H1 (cell line): Measurements from ENCODE around the gene SPATA31C2. TPM values are rescaled to one million over a fixed set of nuclear protein-coding genes. Genes with fewer than 3 reads are reported as not detected.

Experiments
- CTCF ChIA-PET: fragments of 300-600 bp; sonication (Branson Sonifier 250); formaldehyde crosslinking; loops from one replicate; lab custom pipeline; 2021; ENCODE audit not compliant: partially characterized antibody; lab: Charles Lee
- POLR2A ChIA-PET: fragments of 300-600 bp; sonication (Branson Sonifier 250); formaldehyde crosslinking; loops from one replicate; lab custom pipeline; 2021; ENCODE audit warnings: inconsistent platforms; ENCODE audit not compliant: partially characterized antibody; lab: Charles Lee
- DNase-seq, 2 experiments: peaks; one replicate each; pipeline versions ENCODE4 v3.0.0 to v3.0.0-alpha.2; 2010 to 2022; ENCODE audit warnings: low spot score in 2 of 2, low read depth in 1 of 2, mixed read lengths in 1 of 2
- FAIRE-seq: peaks from 2 replicates; lab custom pipeline; 2011; peaks lifted over from hg19 to GRCh38; lab: Jason Lieb, UNC
- H2AFZ ChIP-seq: 2 replicates; pipeline ENCODE4 v1.8.1; 2012; ENCODE audit warnings: low read length, inconsistent platforms
- H2AK5ac ChIP-seq: 2 replicates; pipeline ENCODE4 v1.6.1; 2013; ENCODE audit warnings: low read depth, low read length
- H2BK120ac ChIP-seq: replicated peaks from 2 replicates; pipeline ENCODE3; 2013; ENCODE audit warnings: low read depth, low read length, inconsistent platforms
- H2BK12ac ChIP-seq: 2 replicates; pipeline ENCODE4 v1.6.1; 2013; ENCODE audit warnings: low read depth, low read length
- H2BK15ac ChIP-seq: 2 replicates; pipeline ENCODE4 v1.6.1; 2013; ENCODE audit warnings: low read length
- H2BK20ac ChIP-seq: 2 replicates; pipeline ENCODE4 v1.6.1; 2013; ENCODE audit warnings: low read length
- H2BK5ac ChIP-seq: 2 replicates; pipeline ENCODE4 v1.6.1; 2013; ENCODE audit warnings: low read depth, low read length
- H3K14ac ChIP-seq: 2 replicates; pipeline ENCODE4 v1.6.1; 2013; ENCODE audit warnings: inconsistent platforms; ENCODE audit not compliant: insufficient read length
- H3K18ac ChIP-seq: 2 replicates; pipeline ENCODE4 v1.6.1; 2013; ENCODE audit warnings: low read length; ENCODE audit errors: extremely low read depth
- H3K23ac ChIP-seq: 2 replicates; pipeline ENCODE4 v1.6.1; 2013; ENCODE audit warnings: inconsistent platforms; ENCODE audit not compliant: insufficient read length
- H3K23me2 ChIP-seq: 2 replicates; pipeline ENCODE4 v1.6.1; 2013; ENCODE audit warnings: low read depth, low read length
- H3K27ac ChIP-seq: 2 replicates; pipeline ENCODE4 v1.6.1; 2011; ENCODE audit warnings: low read depth, low read length, inconsistent platforms
- H3K27me3 ChIP-seq, 4 experiments: replicated peaks in 1 of 4; 1 replicate in 1 of 4; 2 replicates in 3 of 4; pipeline versions ENCODE4 v1.6.1 to v1.8.1; 2011 to 2013; ENCODE audit warnings: low read length in 3 of 4, mild to moderate bottlenecking in 3 of 4, inconsistent platforms in 2 of 4, mixed read lengths in 2 of 4, moderate library complexity in 1 of 4; ENCODE audit not compliant: control insufficient read depth in 3 of 4, insufficient read depth in 3 of 4; ENCODE audit errors: extremely low read depth in 1 of 4
- H3K36me3 ChIP-seq, 4 experiments: 2 replicates each; pipeline versions ENCODE4 v1.6.1 to v1.8.1; 2011 to 2013; ENCODE audit warnings: mild to moderate bottlenecking in 4 of 4, low read length in 3 of 4, moderate library complexity in 2 of 4, control low read depth in 1 of 4, inconsistent platforms in 1 of 4; ENCODE audit not compliant: insufficient read depth in 4 of 4, control insufficient read depth in 2 of 4
- H3K4ac ChIP-seq: replicated peaks from 2 replicates; pipeline ENCODE3; 2013; ENCODE audit warnings: low read length, low read depth, mixed read lengths, inconsistent platforms; ENCODE audit not compliant: insufficient read length
- H3K4me1 ChIP-seq, 4 experiments: replicated peaks in 1 of 4; 1 replicate in 1 of 4; 2 replicates in 3 of 4; pipeline versions ENCODE4 v1.6.1 to v1.8.1; 2011 to 2013; ENCODE audit warnings: low read length in 3 of 4, inconsistent platforms in 2 of 4, mixed read lengths in 1 of 4; ENCODE audit not compliant: insufficient read depth in 4 of 4, control insufficient read depth in 3 of 4
- H3K4me2 ChIP-seq, 2 experiments: 2 replicates each; pipeline versions ENCODE4 v1.6.1 to v1.8.1; 2011 to 2013; ENCODE audit warnings: low read depth in 2 of 2, low read length in 2 of 2, control low read depth in 1 of 2, inconsistent platforms in 1 of 2, mild to moderate bottlenecking in 1 of 2; ENCODE audit not compliant: insufficient read depth in 1 of 2
- H3K4me3 ChIP-seq, 4 experiments: fragments of 200-600, 300-600 bp in 1 of 4; sonication (generic), shearing (Covaris generic), sonication (Bioruptor Twin) in 1 of 4; 2 replicates each; pipeline versions ENCODE4 v1.5.1 to v1.8.1; 2011 to 2016; ENCODE audit warnings: low read length in 4 of 4, low read depth in 3 of 4, control low read depth in 2 of 4, inconsistent platforms in 2 of 4, mild to moderate bottlenecking in 2 of 4, mixed read lengths in 1 of 4, moderate library complexity in 1 of 4; ENCODE audit not compliant: insufficient read depth in 2 of 4; ENCODE audit errors: extremely low read depth in 1 of 4
- H3K56ac ChIP-seq: replicated peaks from 2 replicates; pipeline ENCODE3; 2013; ENCODE audit warnings: low read depth, mild to moderate bottlenecking, mixed read lengths, low read length, inconsistent platforms; ENCODE audit not compliant: insufficient read length
- H3K79me1 ChIP-seq: 2 replicates; pipeline ENCODE4 v1.6.1; 2013; ENCODE audit warnings: low read depth, low read length, control low read depth
- H3K79me2 ChIP-seq, 2 experiments: 2 replicates each; pipeline versions ENCODE4 v1.6.1 to v1.8.1; 2012 to 2013; ENCODE audit warnings: low read length in 2 of 2, mild to moderate bottlenecking in 2 of 2, inconsistent platforms in 1 of 2; ENCODE audit not compliant: insufficient read depth in 2 of 2, control insufficient read depth in 1 of 2
- H3K9ac ChIP-seq, 4 experiments: replicated peaks in 1 of 4; 1 replicate in 1 of 4; 2 replicates in 3 of 4; pipeline versions ENCODE4 v1.6.1 to v1.8.1; 2011 to 2013; ENCODE audit warnings: low read depth in 3 of 4, low read length in 3 of 4, control low read depth in 2 of 4, mild to moderate bottlenecking in 2 of 4, moderate library complexity in 2 of 4, inconsistent platforms in 1 of 4; ENCODE audit errors: extremely low read depth in 1 of 4
- H3K9me3 ChIP-seq, 2 experiments: 2 replicates each; pipeline versions ENCODE4 v1.6.1 to v1.8.1; 2012 to 2013; ENCODE audit warnings: mild to moderate bottlenecking in 2 of 2, moderate library complexity in 2 of 2, control low read depth in 1 of 2, inconsistent platforms in 1 of 2, low read depth in 1 of 2, low read length in 1 of 2, mixed read lengths in 1 of 2; ENCODE audit not compliant: insufficient read depth in 2 of 2
- H4K20me1 ChIP-seq, 2 experiments: replicated peaks in 1 of 2; 2 replicates each; pipeline versions ENCODE3 to v1.8.1; 2011 to 2013; ENCODE audit warnings: inconsistent platforms in 2 of 2, low read length in 2 of 2, mild to moderate bottlenecking in 1 of 2; ENCODE audit not compliant: insufficient read depth in 2 of 2, control insufficient read depth in 1 of 2
- H4K5ac ChIP-seq: 2 replicates; pipeline ENCODE4 v1.6.1; 2013; ENCODE audit warnings: low read length, low read depth, mixed read lengths, inconsistent platforms; ENCODE audit not compliant: insufficient read length
- H4K8ac ChIP-seq: 2 replicates; pipeline ENCODE4 v1.8.0; 2013; ENCODE audit warnings: mild to moderate bottlenecking, moderate library complexity, low read length, inconsistent platforms; ENCODE audit not compliant: insufficient read depth; ENCODE audit errors: extremely low read depth
- H4K91ac ChIP-seq: replicated peaks from 2 replicates; pipeline ENCODE3; 2013; ENCODE audit warnings: low read length, mixed read lengths, inconsistent platforms; ENCODE audit not compliant: insufficient read length
- FOSL1 ChIP-seq: IDR thresholded peaks from 2 replicates; pipeline ENCODE4 v1.6.1; 2011; ENCODE audit warnings: mild to moderate bottlenecking, low read depth, low read length, moderate library complexity; ENCODE audit not compliant: insufficient read depth
- KDM1A ChIP-seq: fragments of 200-600, 300-600 bp; sonication (generic); IDR thresholded peaks from 2 replicates; pipeline ENCODE4 v1.7.1; 2016; ENCODE audit warnings: mild to moderate bottlenecking, low read length, borderline replicate concordance
- NRF1 ChIP-seq: IDR thresholded peaks from 2 replicates; pipeline ENCODE4 v1.6.1; 2011; ENCODE audit warnings: mild to moderate bottlenecking, low read depth, low read length, improper control_type of control experiment
- PHF8 ChIP-seq: fragments of 200-600 bp; sonication (generic); conservative IDR thresholded peaks from 2 replicates; pipeline ENCODE4 v1.7.1; 2012; ENCODE audit warnings: low read depth, mild to moderate bottlenecking, inconsistent platforms, low read length, moderate library complexity
- SP2 ChIP-seq: IDR thresholded peaks from 2 replicates; pipeline ENCODE4 v1.6.1; 2012; ENCODE audit warnings: mild to moderate bottlenecking, low read length, inconsistent platforms
- TAF7 ChIP-seq: optimal IDR thresholded peaks from 2 replicates; pipeline ENCODE3; 2011; ENCODE audit warnings: low read depth, mild to moderate bottlenecking, inconsistent platforms, low read length, moderate library complexity, borderline replicate concordance
- TCF12 ChIP-seq: IDR thresholded peaks from 2 replicates; pipeline ENCODE4 v1.6.1; 2011; ENCODE audit warnings: low read depth, mild to moderate bottlenecking, low read length
- WGBS, 2 experiments: shearing (Covaris generic) in 1 of 2; methylation state at CpG; one replicate each; pipeline versions ENCODE4 v1.1.6 to v1.1.7; 2013 to 2015; ENCODE audit warnings: low lambda C conversion rate in 2 of 2, mixed read lengths in 2 of 2, inconsistent platforms in 1 of 2, low coverage in 1 of 2, missing lambda C conversion rate in 1 of 2; ENCODE audit not compliant: insufficient replicate concordance in 2 of 2, insufficient coverage in 1 of 2, insufficient read length in 1 of 2; ENCODE audit errors: extremely low coverage in 1 of 2, missing lambda C conversion rate in 1 of 2; 5-methylcytosine and 5-hydroxymethylcytosine counted together
- polyA plus RNA-seq, 7 experiments: library from polyadenylated mRNA; depleted of rRNA in 3 of 7; stranded (reverse) in 5 of 7; unstranded in 2 of 7; fragments of >200 nt in 5 of 7; fragments of 200-250 nt in 2 of 7; gene quantifications; 1 replicate in 5 of 7; 2 replicates in 1 of 7; 4 replicates in 1 of 7; pipeline versions ENCODE4 v1.2.1 to v1.2.3, GENCODE V29; 2011 to 2013; ENCODE audit warnings: missing spikeins in 2 of 7, mixed read lengths in 2 of 7
- total RNA-seq: library from RNA; stranded (reverse); fragmentation: NEBNext Ultra II Directional; extraction: Animal tissue kit (Norgen Biotek cat#: 25700); gene quantifications from 2 replicates; pipeline ENCODE4 v1.2.1, GENCODE V29; 2021
- TF ChIP-seq, protein P1 (sequence below): IDR thresholded peaks from 2 replicates; pipeline ENCODE4 v1.6.1; 2012; ENCODE audit warnings: inconsistent platforms
- TF ChIP-seq, protein P2 (sequence below): IDR thresholded peaks from 2 replicates; pipeline ENCODE4 v1.6.1; 2011; ENCODE audit warnings: low read length, improper control_type of control experiment

SPATA31C2 gene
- total and polyA plus RNA-seq, 2 of the 8 experiments (the other 6 are each of a cell fraction or from before 2014, with no cell fraction given): 0.17 to 0.20 TPM

DNA sequence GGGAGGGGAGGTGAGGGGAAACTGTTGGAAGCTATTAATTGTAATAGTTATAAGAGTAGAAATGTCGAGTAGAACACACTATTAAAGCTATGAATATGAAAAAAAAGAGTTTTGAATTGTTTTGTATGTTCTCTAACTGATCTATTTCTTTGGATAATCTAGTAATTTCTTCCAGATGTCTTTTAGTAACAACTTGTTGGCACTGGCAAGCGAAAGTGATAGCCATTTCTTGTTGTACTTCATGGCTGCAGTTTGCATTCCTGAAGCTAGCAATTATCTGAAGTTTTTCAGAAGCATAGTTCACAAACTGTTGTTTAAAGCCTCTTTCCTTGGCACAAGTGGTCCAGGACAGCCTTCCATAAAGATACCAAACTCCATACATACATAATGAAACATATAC lies 49.4 kb upstream of the SPATA31C2 start:
- ChIA-PET CTCF (interaction anchor here (1.2 to 1.8 kb wide), 3 partner anchors 10 to 16 kb away, joined by 3 to 5 read pairs (median 3); no protein-coding TSS in a partner anchor), POLR2A (no interaction called here)
- H4K5ac ChIP-seq: no peak overlapping the region
- no peak overlapping the region for H2AK5ac ChIP-seq
- no peak overlapping the region for H3K14ac ChIP-seq
- H2BK15ac ChIP-seq: no peak overlapping the region
- TF ChIP-seq FOSL1: no peak
- no peak for TF ChIP-seq TCF12
- TF ChIP-seq, protein P1, sequence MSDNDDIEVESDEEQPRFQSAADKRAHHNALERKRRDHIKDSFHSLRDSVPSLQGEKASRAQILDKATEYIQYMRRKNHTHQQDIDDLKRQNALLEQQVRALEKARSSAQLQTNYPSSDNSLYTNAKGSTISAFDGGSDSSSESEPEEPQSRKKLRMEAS: no peak
- TF ChIP-seq, protein P2, sequence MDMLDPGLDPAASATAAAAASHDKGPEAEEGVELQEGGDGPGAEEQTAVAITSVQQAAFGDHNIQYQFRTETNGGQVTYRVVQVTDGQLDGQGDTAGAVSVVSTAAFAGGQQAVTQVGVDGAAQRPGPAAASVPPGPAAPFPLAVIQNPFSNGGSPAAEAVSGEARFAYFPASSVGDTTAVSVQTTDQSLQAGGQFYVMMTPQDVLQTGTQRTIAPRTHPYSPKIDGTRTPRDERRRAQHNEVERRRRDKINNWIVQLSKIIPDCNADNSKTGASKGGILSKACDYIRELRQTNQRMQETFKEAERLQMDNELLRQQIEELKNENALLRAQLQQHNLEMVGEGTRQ: no peak
- TF ChIP-seq TAF7: no peak
- TF ChIP-seq KDM1A: no peak
- no peak for TF ChIP-seq NRF1
- no peak for TF ChIP-seq PHF8
- no peak for TF ChIP-seq SP2
- no peaks in the 10 kb centered on the region for H3K9me3 ChIP-seq
- H3K18ac ChIP-seq: no peak overlapping the region
- no peak overlapping the region for H3K4me2 ChIP-seq
- no peak overlapping the region for H2BK5ac ChIP-seq
- no peak for DNase-seq
- H3K27me3 ChIP-seq: no peaks in the 10 kb centered on the region
- no peak overlapping the region for H4K8ac ChIP-seq
- 93 to 100% methylated on average over 1 to 2 of the region's 2 CpGs for WGBS, 2 experiments
- no peak overlapping the region for H2BK12ac ChIP-seq
- no peaks in the 10 kb centered on the region for H3K36me3 ChIP-seq
- H3K23me2 ChIP-seq: no peaks in the 10 kb centered on the region
- H2AFZ ChIP-seq: no peak overlapping the region
- H2BK120ac ChIP-seq: no peak overlapping the region
- H4K20me1 ChIP-seq: no peaks in the 10 kb centered on the region
- H3K79me2 ChIP-seq: no peaks in the 10 kb centered on the region
- no peaks in the 10 kb centered on the region for H3K79me1 ChIP-seq
- H3K9ac ChIP-seq: no peak overlapping the region
- H2BK20ac ChIP-seq: no peak overlapping the region
- H3K4me3 ChIP-seq: no peak overlapping the region
- H3K27ac ChIP-seq: no peak overlapping the region
- FAIRE-seq: no peak
- H3K4ac ChIP-seq: no peak overlapping the region
- no peak overlapping the region for H4K91ac ChIP-seq
- H3K4me1 ChIP-seq: no peaks in the 10 kb centered on the region
- H3K23ac ChIP-seq: no peak overlapping the region
- H3K56ac ChIP-seq: no peak overlapping the region
